GM23338 (cell line): ENCODE measurements around the gene ADGRG1. TPM values are rescaled to one million over a fixed set of nuclear protein-coding genes. Genes with fewer than 3 reads are reported as not detected.

Experiments
- ATAC-seq: fragments of 200-7000 bp; cut with Tn5 transposase; 3 replicates; pipeline ENCODE4 v1.9.1; 2020
- DNase-seq: peaks from one replicate; pipeline ENCODE4 v3.0.0-alpha.2; 2015; ENCODE audit warnings: low spot score
- H2AFZ ChIP-seq: fragments of 200-600 bp; sonication (generic); 2 replicates; pipeline ENCODE4 v1.8.0; 2016; ENCODE audit warnings: antibody characterized with exemption, mild to moderate bottlenecking, moderate library complexity
- H3F3A ChIP-seq: fragments of 200-600 bp; sonication (generic); replicated peaks from 2 replicates; pipeline ENCODE4 v1.8.0; 2017; ENCODE audit warnings: antibody characterized with exemption, mixed run types, low read depth
- H3K27ac ChIP-seq: fragments of 200-600 bp; sonication (generic); 2 replicates; pipeline ENCODE4 v1.6.1; 2016; ENCODE audit warnings: low read depth
- H3K27me3 ChIP-seq: fragments of 200-600 bp; sonication (generic); 2 replicates; pipeline ENCODE4 v1.8.0; 2016; ENCODE audit warnings: mild to moderate bottlenecking, mixed run types, moderate library complexity; ENCODE audit not compliant: insufficient read depth
- H3K36me3 ChIP-seq: fragments of 200-600 bp; sonication (generic); 2 replicates; pipeline ENCODE4 v1.8.0; 2016; ENCODE audit warnings: mild to moderate bottlenecking; ENCODE audit not compliant: insufficient read depth
- H3K4me1 ChIP-seq: fragments of 200-600 bp; sonication (generic); 2 replicates; pipeline ENCODE4 v1.8.0; 2016; ENCODE audit warnings: mild to moderate bottlenecking, moderate library complexity; ENCODE audit not compliant: insufficient read depth
- H3K4me2 ChIP-seq: fragments of 200-600 bp; sonication (generic); 2 replicates; pipeline ENCODE4 v1.7.1; 2017; ENCODE audit warnings: mixed run types
- H3K4me3 ChIP-seq: fragments of 200-600 bp; sonication (generic); 2 replicates; pipeline ENCODE4 v1.6.1; 2016; ENCODE audit warnings: mixed run types
- H3K79me2 ChIP-seq: fragments of 200-600 bp; sonication (generic); replicated peaks from 2 replicates; pipeline ENCODE4 v1.8.0; 2017; ENCODE audit warnings: mild to moderate bottlenecking; ENCODE audit not compliant: insufficient read depth
- H3K9me2 ChIP-seq: fragments of 200-600 bp; sonication (generic); 2 replicates; pipeline ENCODE4 v1.8.0; 2017; ENCODE audit not compliant: insufficient read depth
- H4K20me1 ChIP-seq: fragments of 200-600 bp; sonication (generic); replicated peaks from 2 replicates; pipeline ENCODE4 v1.8.0; 2017; ENCODE audit warnings: mild to moderate bottlenecking; ENCODE audit not compliant: insufficient read depth
- H3K27ac Mint-ChIP-seq: 2 replicates; pipeline ENCODE4 v1.8.0; 2020; ENCODE audit warnings: inconsistent platforms, mild to moderate bottlenecking, moderate library complexity, mixed read lengths
- H3K27me3 Mint-ChIP-seq: 3 replicates; pipeline ENCODE4 v1.8.0; 2022; ENCODE audit warnings: low read depth, mild to moderate bottlenecking, moderate library complexity, mixed read lengths, inconsistent platforms; ENCODE audit not compliant: insufficient read depth, poor library complexity
- H3K36me3 Mint-ChIP-seq: 3 replicates; pipeline ENCODE4 v1.8.0; 2021; ENCODE audit warnings: low read depth, mild to moderate bottlenecking, inconsistent platforms, moderate library complexity, mixed read lengths
- H3K4me1 Mint-ChIP-seq: 3 replicates; pipeline ENCODE4 v1.8.0; 2020; ENCODE audit warnings: mild to moderate bottlenecking, inconsistent platforms, mixed read lengths
- H3K4me3 Mint-ChIP-seq: 3 replicates; pipeline ENCODE4 v1.8.0; 2021; ENCODE audit warnings: moderate library complexity, mild to moderate bottlenecking, inconsistent platforms, mixed read lengths
- H3K9me3 Mint-ChIP-seq: 3 replicates; pipeline ENCODE4 v1.8.0; 2020; ENCODE audit warnings: moderate library complexity, mild to moderate bottlenecking, inconsistent platforms, mixed read lengths
- CREB1 ChIP-seq: fragments of 250-450 bp; sonication (Bioruptor Pico); IDR thresholded peaks from 2 replicates; pipeline ENCODE4 v1.5.0; 2020; ENCODE audit warnings: low read depth, mild to moderate bottlenecking, moderate library complexity
- EZH2 ChIP-seq: fragments of 200-600 bp; sonication (generic); IDR thresholded peaks from one replicate; pipeline ENCODE4 v1.8.0; 2017; ENCODE audit warnings: antibody characterized with exemption, mild to moderate bottlenecking, low read depth; ENCODE audit not compliant: unreplicated experiment
- EZH2phosphoT487 ChIP-seq: fragments of 200-600 bp; sonication (generic); IDR thresholded peaks from one replicate; pipeline ENCODE4 v1.8.1; 2018; ENCODE audit warnings: antibody characterized with exemption; ENCODE audit not compliant: unreplicated experiment
- JUNB ChIP-seq: IDR thresholded peaks from one replicate; pipeline ENCODE4 v1.6.1; 2016; ENCODE audit warnings: antibody characterized with exemption; ENCODE audit not compliant: unreplicated experiment
- NANOG ChIP-seq: IDR thresholded peaks from 2 replicates; pipeline ENCODE4 v1.6.1; 2016; ENCODE audit warnings: antibody characterized with exemption, borderline replicate concordance
- POLR2AphosphoS5 ChIP-seq: IDR thresholded peaks from 2 replicates; pipeline ENCODE4 v1.6.1; 2016; ENCODE audit warnings: antibody characterized with exemption, low read depth
- STAT1 ChIP-seq: IDR thresholded peaks from one replicate; pipeline ENCODE4 v1.6.1; 2016; ENCODE audit warnings: antibody characterized with exemption; ENCODE audit not compliant: unreplicated experiment
- ZNF114 ChIP-seq: fragments of 250-450 bp; sonication (Bioruptor Pico); IDR thresholded peaks from 2 replicates; pipeline ENCODE4 v1.5.0; 2020; ENCODE audit warnings: mild to moderate bottlenecking, moderate library complexity
- ZNF331 ChIP-seq: fragments of 250-450 bp; sonication (Bioruptor Pico); IDR thresholded peaks from 2 replicates; pipeline ENCODE4 v1.5.0; 2020; ENCODE audit warnings: low read depth, mild to moderate bottlenecking, moderate library complexity
- polyA plus RNA-seq: library from polyadenylated mRNA; unstranded; fragments of >200 nt; fragmentation: Nextera tagmentation; extraction: Ambion mirVana; gene quantifications from 2 replicates; pipeline ENCODE4 v1.2.1, GENCODE V29; 2016
- total RNA-seq: library from RNA; depleted of rRNA; stranded (reverse); fragments of >200 nt; shearing (Covaris generic); gene quantifications from 2 replicates; pipeline ENCODE4 v1.2.3, GENCODE V29; 2014
- TF ChIP-seq, protein P1 (sequence below): IDR thresholded peaks from 2 replicates; pipeline ENCODE4 v1.6.1; 2016; ENCODE audit warnings: antibody characterized with exemption
- TF ChIP-seq, protein P2 (sequence below), 2 experiments: fragments of 200-600 bp in 1 of 2; sonication (generic) in 1 of 2; conservative IDR thresholded peaks; 2 replicates each; pipeline versions ENCODE4 v1.5.1 to v1.6.1; 2016 to 2017; ENCODE audit warnings: antibody characterized with exemption in 2 of 2, low read depth in 2 of 2, mild to moderate bottlenecking in 2 of 2, moderate library complexity in 1 of 2
- TF ChIP-seq, protein P3 (sequence below): IDR thresholded peaks from one replicate; pipeline ENCODE4 v1.6.1; 2018; ENCODE audit warnings: antibody characterized with exemption; ENCODE audit not compliant: unreplicated experiment
- TF ChIP-seq, protein P4 (sequence below): fragments of 250-450 bp; sonication (Bioruptor Pico); IDR thresholded peaks from 2 replicates; pipeline ENCODE4 v1.5.0; 2020; ENCODE audit warnings: mild to moderate bottlenecking, moderate library complexity

Gene ADGRG1
- total and polyA plus RNA-seq, 2 experiments from 2014 or later: 0.14 to 0.47 TPM

DNA sequence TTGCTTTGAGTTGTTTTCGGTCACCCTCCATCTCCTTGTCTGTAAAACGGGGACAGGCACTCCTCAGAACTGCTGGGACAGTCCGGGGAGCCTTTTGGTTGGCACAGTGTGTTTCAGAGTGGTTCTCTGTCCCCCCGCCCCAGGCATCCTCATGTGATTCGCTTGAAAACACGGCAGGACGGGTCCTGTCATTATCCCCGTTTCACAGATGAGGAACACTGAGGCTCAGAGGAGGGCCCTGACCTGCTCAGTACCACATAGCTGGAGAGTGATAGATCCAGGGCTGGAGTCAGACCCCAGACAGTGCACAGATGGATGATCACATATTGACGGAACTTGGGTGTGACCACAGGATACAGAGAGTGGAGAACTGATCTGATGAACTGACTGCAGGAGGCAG, 13.5 kb upstream of the ADGRG1 start:
- Mint-ChIP-seq H3K9me3 (no peaks in the 10 kb centered on the region), H3K36me3 (no peaks in the 10 kb centered on the region), H3K27me3 (peaks cover 6% of the 10 kb centered on the region), H3K4me1 (peaks cover 10% of the 10 kb centered on the region), H3K27ac (no peak overlapping the region), H3K4me3 (no peak overlapping the region)
- Histone ChIP-seq H3K4me3 (no peak overlapping the region), H3K27me3 (no peaks in the 10 kb centered on the region), H3K36me3 (no peaks in the 10 kb centered on the region), H3K4me2 (no peak overlapping the region), H3K9me2 (no peaks in the 10 kb centered on the region), H3K27ac (no peak overlapping the region), H4K20me1 (no peaks in the 10 kb centered on the region), H3K4me1 (no peaks in the 10 kb centered on the region), H3K79me2 (no peaks in the 10 kb centered on the region), H2AFZ (no peak overlapping the region), H3F3A (no peaks in the 10 kb centered on the region)
- DNase-seq (no peak), ATAC-seq (no peak)
- TF ChIP-seq, protein P1, sequence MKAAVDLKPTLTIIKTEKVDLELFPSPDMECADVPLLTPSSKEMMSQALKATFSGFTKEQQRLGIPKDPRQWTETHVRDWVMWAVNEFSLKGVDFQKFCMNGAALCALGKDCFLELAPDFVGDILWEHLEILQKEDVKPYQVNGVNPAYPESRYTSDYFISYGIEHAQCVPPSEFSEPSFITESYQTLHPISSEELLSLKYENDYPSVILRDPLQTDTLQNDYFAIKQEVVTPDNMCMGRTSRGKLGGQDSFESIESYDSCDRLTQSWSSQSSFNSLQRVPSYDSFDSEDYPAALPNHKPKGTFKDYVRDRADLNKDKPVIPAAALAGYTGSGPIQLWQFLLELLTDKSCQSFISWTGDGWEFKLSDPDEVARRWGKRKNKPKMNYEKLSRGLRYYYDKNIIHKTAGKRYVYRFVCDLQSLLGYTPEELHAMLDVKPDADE: no peak
- TF ChIP-seq NANOG (no peak), EZH2 (no peak), JUNB (no peak), STAT1 (no peak), ZNF114 (CRISPR knock-in tag) (no peak), EZH2phosphoT487 (no peak), CREB1 (CRISPR knock-in tag) (no peak), ZNF331 (CRISPR knock-in tag) (no peak), POLR2AphosphoS5 (no peak)
- TF ChIP-seq, protein P2, sequence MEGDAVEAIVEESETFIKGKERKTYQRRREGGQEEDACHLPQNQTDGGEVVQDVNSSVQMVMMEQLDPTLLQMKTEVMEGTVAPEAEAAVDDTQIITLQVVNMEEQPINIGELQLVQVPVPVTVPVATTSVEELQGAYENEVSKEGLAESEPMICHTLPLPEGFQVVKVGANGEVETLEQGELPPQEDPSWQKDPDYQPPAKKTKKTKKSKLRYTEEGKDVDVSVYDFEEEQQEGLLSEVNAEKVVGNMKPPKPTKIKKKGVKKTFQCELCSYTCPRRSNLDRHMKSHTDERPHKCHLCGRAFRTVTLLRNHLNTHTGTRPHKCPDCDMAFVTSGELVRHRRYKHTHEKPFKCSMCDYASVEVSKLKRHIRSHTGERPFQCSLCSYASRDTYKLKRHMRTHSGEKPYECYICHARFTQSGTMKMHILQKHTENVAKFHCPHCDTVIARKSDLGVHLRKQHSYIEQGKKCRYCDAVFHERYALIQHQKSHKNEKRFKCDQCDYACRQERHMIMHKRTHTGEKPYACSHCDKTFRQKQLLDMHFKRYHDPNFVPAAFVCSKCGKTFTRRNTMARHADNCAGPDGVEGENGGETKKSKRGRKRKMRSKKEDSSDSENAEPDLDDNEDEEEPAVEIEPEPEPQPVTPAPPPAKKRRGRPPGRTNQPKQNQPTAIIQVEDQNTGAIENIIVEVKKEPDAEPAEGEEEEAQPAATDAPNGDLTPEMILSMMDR (conservative IDR thresholded peaks at IDR 0.05; ENCODE audit: low read depth in 2 of 2): no peak
- TF ChIP-seq, protein P3, sequence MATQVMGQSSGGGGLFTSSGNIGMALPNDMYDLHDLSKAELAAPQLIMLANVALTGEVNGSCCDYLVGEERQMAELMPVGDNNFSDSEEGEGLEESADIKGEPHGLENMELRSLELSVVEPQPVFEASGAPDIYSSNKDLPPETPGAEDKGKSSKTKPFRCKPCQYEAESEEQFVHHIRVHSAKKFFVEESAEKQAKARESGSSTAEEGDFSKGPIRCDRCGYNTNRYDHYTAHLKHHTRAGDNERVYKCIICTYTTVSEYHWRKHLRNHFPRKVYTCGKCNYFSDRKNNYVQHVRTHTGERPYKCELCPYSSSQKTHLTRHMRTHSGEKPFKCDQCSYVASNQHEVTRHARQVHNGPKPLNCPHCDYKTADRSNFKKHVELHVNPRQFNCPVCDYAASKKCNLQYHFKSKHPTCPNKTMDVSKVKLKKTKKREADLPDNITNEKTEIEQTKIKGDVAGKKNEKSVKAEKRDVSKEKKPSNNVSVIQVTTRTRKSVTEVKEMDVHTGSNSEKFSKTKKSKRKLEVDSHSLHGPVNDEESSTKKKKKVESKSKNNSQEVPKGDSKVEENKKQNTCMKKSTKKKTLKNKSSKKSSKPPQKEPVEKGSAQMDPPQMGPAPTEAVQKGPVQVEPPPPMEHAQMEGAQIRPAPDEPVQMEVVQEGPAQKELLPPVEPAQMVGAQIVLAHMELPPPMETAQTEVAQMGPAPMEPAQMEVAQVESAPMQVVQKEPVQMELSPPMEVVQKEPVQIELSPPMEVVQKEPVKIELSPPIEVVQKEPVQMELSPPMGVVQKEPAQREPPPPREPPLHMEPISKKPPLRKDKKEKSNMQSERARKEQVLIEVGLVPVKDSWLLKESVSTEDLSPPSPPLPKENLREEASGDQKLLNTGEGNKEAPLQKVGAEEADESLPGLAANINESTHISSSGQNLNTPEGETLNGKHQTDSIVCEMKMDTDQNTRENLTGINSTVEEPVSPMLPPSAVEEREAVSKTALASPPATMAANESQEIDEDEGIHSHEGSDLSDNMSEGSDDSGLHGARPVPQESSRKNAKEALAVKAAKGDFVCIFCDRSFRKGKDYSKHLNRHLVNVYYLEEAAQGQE: no peak
- TF ChIP-seq, protein P4, sequence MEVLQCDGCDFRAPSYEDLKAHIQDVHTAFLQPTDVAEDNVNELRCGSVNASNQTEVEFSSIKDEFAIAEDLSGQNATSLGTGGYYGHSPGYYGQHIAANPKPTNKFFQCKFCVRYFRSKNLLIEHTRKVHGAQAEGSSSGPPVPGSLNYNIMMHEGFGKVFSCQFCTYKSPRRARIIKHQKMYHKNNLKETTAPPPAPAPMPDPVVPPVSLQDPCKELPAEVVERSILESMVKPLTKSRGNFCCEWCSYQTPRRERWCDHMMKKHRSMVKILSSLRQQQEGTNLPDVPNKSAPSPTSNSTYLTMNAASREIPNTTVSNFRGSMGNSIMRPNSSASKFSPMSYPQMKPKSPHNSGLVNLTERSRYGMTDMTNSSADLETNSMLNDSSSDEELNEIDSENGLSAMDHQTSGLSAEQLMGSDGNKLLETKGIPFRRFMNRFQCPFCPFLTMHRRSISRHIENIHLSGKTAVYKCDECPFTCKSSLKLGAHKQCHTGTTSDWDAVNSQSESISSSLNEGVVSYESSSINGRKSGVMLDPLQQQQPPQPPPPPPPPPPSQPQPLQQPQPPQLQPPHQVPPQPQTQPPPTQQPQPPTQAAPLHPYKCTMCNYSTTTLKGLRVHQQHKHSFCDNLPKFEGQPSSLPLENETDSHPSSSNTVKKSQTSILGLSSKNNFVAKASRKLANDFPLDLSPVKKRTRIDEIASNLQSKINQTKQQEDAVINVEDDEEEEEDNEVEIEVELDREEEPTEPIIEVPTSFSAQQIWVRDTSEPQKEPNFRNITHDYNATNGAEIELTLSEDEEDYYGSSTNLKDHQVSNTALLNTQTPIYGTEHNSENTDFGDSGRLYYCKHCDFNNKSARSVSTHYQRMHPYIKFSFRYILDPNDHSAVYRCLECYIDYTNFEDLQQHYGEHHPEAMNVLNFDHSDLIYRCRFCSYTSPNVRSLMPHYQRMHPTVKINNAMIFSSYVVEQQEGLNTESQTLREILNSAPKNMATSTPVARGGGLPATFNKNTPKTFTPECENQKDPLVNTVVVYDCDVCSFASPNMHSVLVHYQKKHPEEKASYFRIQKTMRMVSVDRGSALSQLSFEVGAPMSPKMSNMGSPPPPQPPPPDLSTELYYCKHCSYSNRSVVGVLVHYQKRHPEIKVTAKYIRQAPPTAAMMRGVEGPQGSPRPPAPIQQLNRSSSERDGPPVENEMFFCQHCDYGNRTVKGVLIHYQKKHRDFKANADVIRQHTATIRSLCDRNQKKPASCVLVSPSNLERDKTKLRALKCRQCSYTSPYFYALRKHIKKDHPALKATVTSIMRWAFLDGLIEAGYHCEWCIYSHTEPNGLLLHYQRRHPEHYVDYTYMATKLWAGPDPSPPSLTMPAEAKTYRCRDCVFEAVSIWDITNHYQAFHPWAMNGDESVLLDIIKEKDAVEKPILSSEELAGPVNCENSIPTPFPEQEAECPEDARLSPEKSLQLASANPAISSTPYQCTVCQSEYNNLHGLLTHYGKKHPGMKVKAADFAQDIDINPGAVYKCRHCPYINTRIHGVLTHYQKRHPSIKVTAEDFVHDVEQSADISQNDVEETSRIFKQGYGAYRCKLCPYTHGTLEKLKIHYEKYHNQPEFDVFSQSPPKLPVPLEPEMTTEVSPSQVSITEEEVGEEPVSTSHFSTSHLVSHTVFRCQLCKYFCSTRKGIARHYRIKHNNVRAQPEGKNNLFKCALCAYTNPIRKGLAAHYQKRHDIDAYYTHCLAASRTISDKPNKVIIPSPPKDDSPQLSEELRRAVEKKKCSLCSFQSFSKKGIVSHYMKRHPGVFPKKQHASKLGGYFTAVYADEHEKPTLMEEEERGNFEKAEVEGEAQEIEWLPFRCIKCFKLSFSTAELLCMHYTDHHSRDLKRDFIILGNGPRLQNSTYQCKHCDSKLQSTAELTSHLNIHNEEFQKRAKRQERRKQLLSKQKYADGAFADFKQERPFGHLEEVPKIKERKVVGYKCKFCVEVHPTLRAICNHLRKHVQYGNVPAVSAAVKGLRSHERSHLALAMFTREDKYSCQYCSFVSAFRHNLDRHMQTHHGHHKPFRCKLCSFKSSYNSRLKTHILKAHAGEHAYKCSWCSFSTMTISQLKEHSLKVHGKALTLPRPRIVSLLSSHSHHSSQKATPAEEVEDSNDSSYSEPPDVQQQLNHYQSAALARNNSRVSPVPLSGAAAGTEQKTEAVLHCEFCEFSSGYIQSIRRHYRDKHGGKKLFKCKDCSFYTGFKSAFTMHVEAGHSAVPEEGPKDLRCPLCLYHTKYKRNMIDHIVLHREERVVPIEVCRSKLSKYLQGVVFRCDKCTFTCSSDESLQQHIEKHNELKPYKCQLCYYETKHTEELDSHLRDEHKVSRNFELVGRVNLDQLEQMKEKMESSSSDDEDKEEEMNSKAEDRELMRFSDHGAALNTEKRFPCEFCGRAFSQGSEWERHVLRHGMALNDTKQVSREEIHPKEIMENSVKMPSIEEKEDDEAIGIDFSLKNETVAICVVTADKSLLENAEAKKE (CRISPR knock-in tag): no peak
